ENCODE results near the gene DDI1.
"Not testable (repeated sequence)": the region's sequence is repeated elsewhere in the genome, so short reads cannot be mapped to it uniquely, and the experiment has no call there.

The DDI1 gene

DNA sequence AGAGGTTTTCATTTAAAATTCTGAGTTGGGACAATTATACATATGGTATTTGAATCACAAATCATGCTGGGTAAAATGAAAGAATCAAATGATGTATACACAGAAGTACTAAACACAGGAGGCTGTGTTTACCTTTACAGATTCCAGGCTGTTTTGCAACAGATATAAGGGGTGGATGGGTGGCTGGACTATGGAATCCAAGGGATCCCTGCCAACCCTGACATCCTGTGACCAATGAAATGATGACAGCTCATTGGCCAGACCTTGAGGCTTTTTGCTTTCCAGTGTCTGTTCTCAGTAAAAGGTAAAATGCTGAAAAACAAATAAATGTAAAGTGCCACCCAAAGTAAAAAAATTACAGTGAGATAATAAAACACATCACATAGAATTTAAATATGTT lies 3.3 kb upstream of the DDI1 start:
- H3K4me3 ChIP-seq (ENCODE audit: low read depth, low read length): no peak overlapping the region
- TF ChIP-seq, protein P1, sequence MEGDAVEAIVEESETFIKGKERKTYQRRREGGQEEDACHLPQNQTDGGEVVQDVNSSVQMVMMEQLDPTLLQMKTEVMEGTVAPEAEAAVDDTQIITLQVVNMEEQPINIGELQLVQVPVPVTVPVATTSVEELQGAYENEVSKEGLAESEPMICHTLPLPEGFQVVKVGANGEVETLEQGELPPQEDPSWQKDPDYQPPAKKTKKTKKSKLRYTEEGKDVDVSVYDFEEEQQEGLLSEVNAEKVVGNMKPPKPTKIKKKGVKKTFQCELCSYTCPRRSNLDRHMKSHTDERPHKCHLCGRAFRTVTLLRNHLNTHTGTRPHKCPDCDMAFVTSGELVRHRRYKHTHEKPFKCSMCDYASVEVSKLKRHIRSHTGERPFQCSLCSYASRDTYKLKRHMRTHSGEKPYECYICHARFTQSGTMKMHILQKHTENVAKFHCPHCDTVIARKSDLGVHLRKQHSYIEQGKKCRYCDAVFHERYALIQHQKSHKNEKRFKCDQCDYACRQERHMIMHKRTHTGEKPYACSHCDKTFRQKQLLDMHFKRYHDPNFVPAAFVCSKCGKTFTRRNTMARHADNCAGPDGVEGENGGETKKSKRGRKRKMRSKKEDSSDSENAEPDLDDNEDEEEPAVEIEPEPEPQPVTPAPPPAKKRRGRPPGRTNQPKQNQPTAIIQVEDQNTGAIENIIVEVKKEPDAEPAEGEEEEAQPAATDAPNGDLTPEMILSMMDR (IDR thresholded peaks at IDR 0.05; ENCODE audit: low read depth, low read length, missing control alignments): no peak
- no peak for DNase-seq (ENCODE audit: low read depth)

- DNase-seq (ENCODE audit: low read depth): no peak
- TF ChIP-seq, protein P1 (IDR thresholded peaks at IDR 0.05; ENCODE audit: low read depth, low read length, missing control alignments): no peak
- H3K4me3 ChIP-seq (ENCODE audit: low read depth, low read length): no peak overlapping the region
These were observed 2.9 kb upstream of the DDI1 start for GRCh38 chr11:104033561-104033960.

- TF ChIP-seq, protein P1 (IDR thresholded peaks at IDR 0.05; ENCODE audit: low read depth, low read length, missing control alignments): no peak
- no peak overlapping the region for H3K4me3 ChIP-seq (ENCODE audit: low read depth, low read length)
- DNase-seq (ENCODE audit: low read depth): no peak
These were observed 555 bp downstream of the DDI1 start for GRCh38 chr11:104036995-104037394.

DNA sequence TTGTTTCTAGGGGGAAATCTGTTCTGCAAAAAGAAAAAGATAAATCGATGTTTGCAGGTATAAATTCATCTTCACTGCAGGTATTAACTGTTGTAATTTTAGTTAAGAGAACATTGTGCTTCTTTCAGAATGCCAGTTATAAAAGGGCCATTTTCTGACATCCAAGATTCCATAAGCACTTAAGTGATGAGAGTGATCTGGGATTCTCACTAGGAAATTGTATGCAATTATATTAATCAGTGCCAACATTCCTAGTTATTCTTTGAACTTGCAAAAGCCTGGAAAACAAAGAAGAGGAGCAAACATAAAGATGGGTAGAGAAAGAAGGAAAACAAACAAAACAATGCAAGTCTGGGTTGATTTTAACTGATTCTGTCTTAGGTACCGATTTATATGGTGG lies 5.4 kb downstream of the DDI1 start:
- DNase-seq (ENCODE audit: low read depth): no peak
- TF ChIP-seq, protein P1 (IDR thresholded peaks at IDR 0.05; ENCODE audit: low read depth, low read length, missing control alignments): no peak
- H3K4me3 ChIP-seq (ENCODE audit: low read depth, low read length): no peak overlapping the region

GRCh38 chr11:104043142-104043541 lies 6.7 kb downstream of the DDI1 start:
- no peak overlapping the region for H3K4me3 ChIP-seq (ENCODE audit: low read depth, low read length)
- TF ChIP-seq, protein P1 (IDR thresholded peaks at IDR 0.05; ENCODE audit: low read depth, low read length, missing control alignments): no peak
- no peak for DNase-seq (ENCODE audit: low read depth)

DNA sequence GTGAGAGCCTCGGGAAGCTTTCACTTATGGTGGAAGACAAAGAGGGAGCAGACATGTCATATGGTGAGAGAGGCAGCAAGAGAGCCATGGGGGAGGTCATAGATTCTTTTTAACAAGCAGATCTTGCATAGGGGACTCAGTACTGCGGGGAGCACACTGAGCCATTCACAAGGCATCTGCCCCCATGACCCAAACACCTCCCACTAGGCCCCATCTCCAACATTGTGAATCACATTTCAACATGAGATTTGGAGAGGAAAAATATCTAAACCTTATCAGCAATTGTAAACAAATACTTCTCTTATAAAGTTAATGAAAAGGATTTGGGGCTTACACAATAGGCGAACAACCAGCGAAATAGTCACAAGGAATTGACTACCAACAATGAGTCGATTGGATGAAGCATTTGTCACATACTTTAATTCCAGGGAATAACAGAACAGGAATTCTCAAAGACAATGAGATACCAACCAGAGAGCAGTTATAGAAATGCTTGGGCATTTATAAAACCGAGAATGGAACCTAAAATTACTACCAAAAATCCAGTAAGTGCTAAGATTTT lies 7.3 kb downstream of the DDI1 start:
- no peak for DNase-seq (ENCODE audit: low read depth)
- TF ChIP-seq, protein P1 (IDR thresholded peaks at IDR 0.05; ENCODE audit: low read depth, low read length, missing control alignments): no peak
- no peak overlapping the region for H3K4me3 ChIP-seq (ENCODE audit: low read depth, low read length)

- no peak for DNase-seq (ENCODE audit: low read depth)
- TF ChIP-seq, protein P1 (IDR thresholded peaks at IDR 0.05; ENCODE audit: low read depth, low read length, missing control alignments): no peak
- no peak overlapping the region for H3K4me3 ChIP-seq (ENCODE audit: low read depth, low read length)
These were observed 9.9 kb downstream of the DDI1 start for GRCh38 chr11:104046331-104046730.

DNA sequence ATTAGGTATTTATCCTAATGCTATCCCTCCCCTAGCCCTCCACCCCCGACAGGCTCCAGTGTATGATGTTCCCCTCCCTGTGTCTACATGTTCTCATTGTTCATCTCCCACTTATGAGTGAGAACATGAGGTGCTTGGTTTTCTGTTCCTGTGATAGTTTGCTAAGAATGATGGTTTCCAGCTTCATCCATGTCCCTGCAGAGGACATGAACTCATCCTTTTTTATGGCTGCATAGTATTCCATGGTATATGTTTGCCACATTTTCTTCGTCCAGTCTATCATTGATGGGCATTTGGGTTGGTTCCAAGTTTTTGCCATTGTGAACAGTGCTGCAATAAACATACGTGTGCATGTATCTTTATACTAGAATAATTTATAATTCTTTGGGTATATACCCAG lies 10.4 kb downstream of the DDI1 start:
- not testable (repeated sequence) for DNase-seq (ENCODE audit: low read depth); H3K4me3 ChIP-seq (ENCODE audit: low read depth, low read length)

Measured in GM12864 (cell line).